Measurements from ENCODE around the gene MEN1.
A peak's percentile ranks its signal among the peaks of the same experiment; 100 is the strongest.

MEN1 gene

DNA sequence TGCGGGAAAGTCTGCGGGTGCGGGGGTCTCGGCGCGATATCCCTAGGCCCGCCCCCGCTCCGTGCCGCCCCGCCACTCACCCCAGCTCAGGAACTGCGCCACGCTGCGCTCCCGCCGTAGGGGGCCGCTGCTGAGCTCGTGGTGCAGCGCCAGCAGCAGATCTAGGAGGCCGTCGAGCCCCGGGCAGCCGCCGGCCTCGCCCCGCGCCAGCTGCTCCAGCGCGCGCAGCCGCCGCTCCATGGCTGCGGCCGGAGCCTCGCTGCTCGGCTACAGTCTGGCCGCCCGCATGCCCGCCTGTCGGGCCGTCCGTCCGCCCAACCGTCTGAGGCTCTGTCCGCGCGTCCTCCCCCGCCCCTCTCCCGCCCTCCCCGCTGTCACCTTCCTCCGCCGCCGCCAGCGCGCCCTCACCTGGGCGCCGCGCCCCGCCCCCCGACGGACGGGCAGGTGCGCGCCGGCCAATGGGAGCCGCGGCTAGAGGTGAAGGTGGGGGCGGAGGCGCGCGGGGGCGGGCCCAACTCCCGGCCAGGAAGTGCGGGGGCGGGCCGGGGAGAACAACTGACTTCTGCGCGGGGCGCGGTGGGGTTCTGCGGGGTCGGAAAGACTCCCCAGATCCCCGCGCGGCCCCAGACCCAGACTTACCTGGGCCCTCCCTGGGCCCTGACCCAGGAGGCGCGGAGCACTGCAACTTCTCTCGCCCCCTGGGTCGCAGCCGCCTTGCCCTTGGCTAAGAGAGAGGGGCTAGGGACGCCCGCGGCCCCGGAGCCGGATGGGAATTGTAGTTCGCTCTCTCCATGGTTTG is 34.2 kb upstream of the MEN1 start, which contains the start of gene CDC42BPG:
TSS of gene CDC42BPG (minus strand) at position 324 of the 799 bp plus-strand sequence. CDS start at position 240, 84 bp downstream.
- Histone ChIP-seq H3K4me1 (ENCODE audit: control insufficient read depth, insufficient read depth, low read length) (peaks cover 21% of the 10 kb centered on the region), H3K9me3 (ENCODE audit: control insufficient read depth in 2 of 2, low read length in 2 of 2) (no peaks in the 10 kb centered on the region), H3K36me3 (ENCODE audit: control insufficient read depth in 2 of 2, insufficient read depth in 2 of 2, low read length in 2 of 2) (no peaks in the 10 kb centered on the region), H3K27me3 (ENCODE audit: control insufficient read depth in 1 of 2, insufficient read depth in 2 of 2, low read length in 2 of 2) (peaks cover 0 to 8% of the 10 kb centered on the region in 2 donors), H3K9ac (ENCODE audit: low read length in 2 of 2) (no peak within 1 kb of the TSS), H3K4me3 (ENCODE audit: low read length in 2 of 2) (peak within 1 kb of the TSS in 1 of 2 donors; percentile 49), H3K27ac (ENCODE audit: low read length) (no peak within 1 kb of the TSS)

DNA sequence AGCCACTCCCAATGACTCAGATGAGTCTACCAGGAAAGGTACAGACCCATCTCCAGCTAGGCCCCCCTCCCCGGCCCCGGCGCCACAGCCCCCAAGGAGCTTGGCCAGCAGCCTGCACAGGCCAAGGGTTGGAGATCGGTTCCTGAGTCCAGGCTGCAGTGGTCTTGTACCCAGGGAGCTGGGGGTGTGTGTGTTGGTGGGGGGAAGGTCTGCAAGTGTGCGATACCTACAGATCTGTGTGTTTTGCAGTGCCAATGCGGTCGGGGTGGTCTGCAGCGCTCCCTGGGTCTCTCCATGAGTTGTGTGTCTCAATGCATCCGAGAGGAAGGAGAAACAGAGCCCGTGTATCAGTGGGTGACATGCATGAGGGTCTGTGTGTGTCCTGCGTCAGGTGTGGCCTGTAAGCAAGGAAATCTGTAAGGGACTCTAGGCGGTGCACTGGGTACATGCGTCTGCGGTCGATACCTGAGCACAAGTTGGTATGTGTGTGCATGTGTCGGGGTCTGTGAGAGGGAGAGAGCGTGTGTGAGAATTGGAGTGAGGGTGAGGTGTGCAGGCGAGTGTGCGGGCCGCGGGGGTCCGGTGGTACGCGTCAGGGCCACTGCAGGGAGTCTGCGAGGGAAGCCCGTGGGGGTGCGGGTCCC is 33.5 kb upstream of the MEN1 start:
- Histone ChIP-seq H3K36me3 (ENCODE audit: control insufficient read depth in 2 of 2, insufficient read depth in 2 of 2, low read length in 2 of 2) (no peaks in the 10 kb centered on the region), H3K9me3 (ENCODE audit: control insufficient read depth in 2 of 2, low read length in 2 of 2) (no peaks in the 10 kb centered on the region), H3K4me3 (ENCODE audit: low read length in 2 of 2) (peak overlapping the region in 1 of 2 donors; percentile 49), H3K27ac (ENCODE audit: low read length) (no peak overlapping the region), H3K9ac (ENCODE audit: low read length in 2 of 2) (no peak overlapping the region), H3K4me1 (ENCODE audit: control insufficient read depth, insufficient read depth, low read length) (peaks cover 20% of the 10 kb centered on the region), H3K27me3 (ENCODE audit: control insufficient read depth in 1 of 2, insufficient read depth in 2 of 2, low read length in 2 of 2) (peaks cover 0 to 8% of the 10 kb centered on the region in 2 donors)

- no peak overlapping the region for H3K27ac ChIP-seq (ENCODE audit: low read length)
- H3K36me3 ChIP-seq (ENCODE audit: control insufficient read depth in 2 of 2, insufficient read depth in 2 of 2, low read length in 2 of 2) = no peaks in the 10 kb centered on the region
- H3K9me3 ChIP-seq (ENCODE audit: control insufficient read depth in 2 of 2, low read length in 2 of 2) = no peaks in the 10 kb centered on the region
- H3K9ac ChIP-seq (ENCODE audit: low read length in 2 of 2) = no peak overlapping the region
- peaks cover 16% of the 10 kb centered on the region for H3K4me1 ChIP-seq (ENCODE audit: control insufficient read depth, insufficient read depth, low read length)
- H3K27me3 ChIP-seq (ENCODE audit: control insufficient read depth in 1 of 2, insufficient read depth in 2 of 2, low read length in 2 of 2) = peaks cover 0 to 8% of the 10 kb centered on the region in 2 donors
- H3K4me3 ChIP-seq (ENCODE audit: low read length in 2 of 2) = no peak overlapping the region
Observed at GRCh38 chr11:64842851-64843685, 32.7 kb upstream of the MEN1 start.

DNA sequence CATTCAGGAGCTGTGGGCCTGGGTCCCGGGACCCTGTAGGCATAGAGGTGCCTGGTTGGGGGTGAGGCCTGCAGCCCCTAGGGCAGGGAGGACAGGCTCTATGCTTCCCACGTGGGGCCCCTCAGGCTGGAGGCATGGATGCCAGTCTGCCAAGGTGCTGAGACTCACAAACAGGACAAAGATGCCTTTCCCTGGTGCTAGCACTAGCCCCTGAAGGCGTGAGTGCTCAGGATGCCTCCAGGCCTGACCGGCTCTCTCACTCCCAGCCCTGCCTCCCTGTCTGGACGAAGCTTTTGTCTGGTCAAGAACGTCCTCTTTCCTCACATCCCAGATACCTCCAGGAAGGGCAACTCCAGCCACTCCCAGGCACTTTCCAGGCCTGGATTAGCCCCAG is 32.0 kb upstream of the MEN1 start:
- no peak overlapping the region for H3K4me3 ChIP-seq (ENCODE audit: low read length in 2 of 2)
- H3K27ac ChIP-seq (ENCODE audit: low read length) = no peak overlapping the region
- H3K9ac ChIP-seq (ENCODE audit: low read length in 2 of 2) = no peak overlapping the region

GRCh38 chr11:64841592-64842365 is 31.4 kb upstream of the MEN1 start:
- Histone ChIP-seq H3K4me3 (ENCODE audit: low read length in 2 of 2) (no peak overlapping the region), H3K9me3 (ENCODE audit: control insufficient read depth in 2 of 2, low read length in 2 of 2) (no peaks in the 10 kb centered on the region), H3K27ac (ENCODE audit: low read length) (no peak overlapping the region), H3K36me3 (ENCODE audit: control insufficient read depth in 2 of 2, insufficient read depth in 2 of 2, low read length in 2 of 2) (no peaks in the 10 kb centered on the region), H3K27me3 (ENCODE audit: control insufficient read depth in 1 of 2, insufficient read depth in 2 of 2, low read length in 2 of 2) (peaks cover 0 to 8% of the 10 kb centered on the region in 2 donors), H3K9ac (ENCODE audit: low read length in 2 of 2) (no peak overlapping the region), H3K4me1 (ENCODE audit: control insufficient read depth, insufficient read depth, low read length) (peaks cover 8% of the 10 kb centered on the region)

More for the DNA sequence above, 32.0 kb upstream of the MEN1 start:
- Histone ChIP-seq H3K4me1 (ENCODE audit: control insufficient read depth, insufficient read depth, low read length) (peaks cover 14% of the 10 kb centered on the region), H3K9me3 (ENCODE audit: control insufficient read depth in 2 of 2, low read length in 2 of 2) (no peaks in the 10 kb centered on the region), H3K27me3 (ENCODE audit: control insufficient read depth in 1 of 2, insufficient read depth in 2 of 2, low read length in 2 of 2) (peaks cover 0 to 8% of the 10 kb centered on the region in 2 donors), H3K36me3 (ENCODE audit: control insufficient read depth in 2 of 2, insufficient read depth in 2 of 2, low read length in 2 of 2) (no peaks in the 10 kb centered on the region)

GRCh38 chr11:64839887-64840782 is 29.8 kb upstream of the MEN1 start:
- Histone ChIP-seq H3K9ac (ENCODE audit: low read length in 2 of 2) (no peak overlapping the region), H3K36me3 (ENCODE audit: control insufficient read depth in 2 of 2, insufficient read depth in 2 of 2, low read length in 2 of 2) (no peaks in the 10 kb centered on the region), H3K4me1 (ENCODE audit: control insufficient read depth, insufficient read depth, low read length) (peaks cover 8% of the 10 kb centered on the region), H3K4me3 (ENCODE audit: low read length in 2 of 2) (no peak overlapping the region), H3K27me3 (ENCODE audit: control insufficient read depth in 1 of 2, insufficient read depth in 2 of 2, low read length in 2 of 2) (peaks cover 0 to 7% of the 10 kb centered on the region in 2 donors), H3K27ac (ENCODE audit: low read length) (no peak overlapping the region), H3K9me3 (ENCODE audit: control insufficient read depth in 2 of 2, low read length in 2 of 2) (no peaks in the 10 kb centered on the region)

GRCh38 chr11:64839335-64839734 is 29.0 kb upstream of the MEN1 start:
- Histone ChIP-seq H3K4me1 (ENCODE audit: control insufficient read depth, insufficient read depth, low read length) (no peaks in the 10 kb centered on the region), H3K27ac (ENCODE audit: low read length) (no peak overlapping the region), H3K9ac (ENCODE audit: low read length in 2 of 2) (no peak overlapping the region), H3K9me3 (ENCODE audit: control insufficient read depth in 2 of 2, low read length in 2 of 2) (no peaks in the 10 kb centered on the region), H3K36me3 (ENCODE audit: control insufficient read depth in 2 of 2, insufficient read depth in 2 of 2, low read length in 2 of 2) (no peaks in the 10 kb centered on the region), H3K4me3 (ENCODE audit: low read length in 2 of 2) (no peak overlapping the region), H3K27me3 (ENCODE audit: control insufficient read depth in 1 of 2, insufficient read depth in 2 of 2, low read length in 2 of 2) (no peaks in the 10 kb centered on the region)

DNA sequence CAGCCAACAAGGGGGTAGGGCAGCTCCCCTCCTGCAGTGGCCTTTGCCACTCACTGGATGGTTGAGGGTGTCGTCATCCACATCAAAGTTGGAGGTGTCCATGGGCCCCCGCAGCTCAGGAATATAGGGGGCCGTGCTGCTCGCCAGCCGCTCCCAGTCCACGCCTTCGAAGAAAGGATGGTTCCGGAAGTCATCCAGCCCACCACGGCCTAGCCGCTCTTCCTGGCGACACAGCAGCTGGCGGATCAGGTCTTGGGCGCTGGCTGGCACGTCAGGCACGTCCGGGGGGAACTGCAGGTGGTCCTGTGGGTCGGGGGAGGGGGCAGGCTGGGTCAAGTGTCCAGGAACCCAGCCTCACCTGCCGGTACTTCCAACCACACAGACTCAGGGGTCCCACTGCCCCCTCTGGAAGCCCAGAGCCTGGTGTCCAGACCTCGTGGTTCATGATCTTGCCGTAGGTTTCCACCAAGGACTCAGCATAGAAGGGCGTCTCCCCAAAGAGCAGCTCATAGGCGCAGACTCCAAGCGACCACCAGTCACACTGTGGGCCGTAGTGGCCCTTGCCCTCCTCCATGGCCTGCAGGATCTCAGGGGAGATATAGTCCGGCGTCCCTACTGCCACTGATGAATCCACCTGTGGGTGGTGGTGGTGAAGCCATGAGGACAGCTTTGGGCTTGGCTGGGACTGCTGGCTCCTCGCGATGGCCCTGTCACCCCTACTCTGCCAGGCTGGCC is 28.4 kb upstream of the MEN1 start:
- H3K9ac ChIP-seq (ENCODE audit: low read length in 2 of 2) = no peak overlapping the region
- no peak overlapping the region for H3K4me3 ChIP-seq (ENCODE audit: low read length in 2 of 2)
- no peaks in the 10 kb centered on the region for H3K27me3 ChIP-seq (ENCODE audit: control insufficient read depth in 1 of 2, insufficient read depth in 2 of 2, low read length in 2 of 2)
- no peaks in the 10 kb centered on the region for H3K4me1 ChIP-seq (ENCODE audit: control insufficient read depth, insufficient read depth, low read length)
- H3K27ac ChIP-seq (ENCODE audit: low read length) = no peak overlapping the region
- H3K36me3 ChIP-seq (ENCODE audit: control insufficient read depth in 2 of 2, insufficient read depth in 2 of 2, low read length in 2 of 2) = no peaks in the 10 kb centered on the region
- no peaks in the 10 kb centered on the region for H3K9me3 ChIP-seq (ENCODE audit: control insufficient read depth in 2 of 2, low read length in 2 of 2)

- Histone ChIP-seq H3K4me3 (ENCODE audit: low read length in 2 of 2) (no peak overlapping the region), H3K9me3 (ENCODE audit: control insufficient read depth in 2 of 2, low read length in 2 of 2) (no peaks in the 10 kb centered on the region), H3K4me1 (ENCODE audit: control insufficient read depth, insufficient read depth, low read length) (no peaks in the 10 kb centered on the region), H3K9ac (ENCODE audit: low read length in 2 of 2) (no peak overlapping the region), H3K27me3 (ENCODE audit: control insufficient read depth in 1 of 2, insufficient read depth in 2 of 2, low read length in 2 of 2) (no peaks in the 10 kb centered on the region), H3K36me3 (ENCODE audit: control insufficient read depth in 2 of 2, insufficient read depth in 2 of 2, low read length in 2 of 2) (no peaks in the 10 kb centered on the region), H3K27ac (ENCODE audit: low read length) (no peak overlapping the region)
Observed at GRCh38 chr11:64837887-64838351, 27.6 kb upstream of the MEN1 start.

All from stomach smooth muscle (tissue), 2 donors.